Measurements from ENCODE around the gene ASB6.
"Not testable (repeated sequence)": the region's sequence is repeated elsewhere in the genome, so short reads cannot be mapped to it uniquely, and the experiment has no call there.

Gene ASB6

DNA sequence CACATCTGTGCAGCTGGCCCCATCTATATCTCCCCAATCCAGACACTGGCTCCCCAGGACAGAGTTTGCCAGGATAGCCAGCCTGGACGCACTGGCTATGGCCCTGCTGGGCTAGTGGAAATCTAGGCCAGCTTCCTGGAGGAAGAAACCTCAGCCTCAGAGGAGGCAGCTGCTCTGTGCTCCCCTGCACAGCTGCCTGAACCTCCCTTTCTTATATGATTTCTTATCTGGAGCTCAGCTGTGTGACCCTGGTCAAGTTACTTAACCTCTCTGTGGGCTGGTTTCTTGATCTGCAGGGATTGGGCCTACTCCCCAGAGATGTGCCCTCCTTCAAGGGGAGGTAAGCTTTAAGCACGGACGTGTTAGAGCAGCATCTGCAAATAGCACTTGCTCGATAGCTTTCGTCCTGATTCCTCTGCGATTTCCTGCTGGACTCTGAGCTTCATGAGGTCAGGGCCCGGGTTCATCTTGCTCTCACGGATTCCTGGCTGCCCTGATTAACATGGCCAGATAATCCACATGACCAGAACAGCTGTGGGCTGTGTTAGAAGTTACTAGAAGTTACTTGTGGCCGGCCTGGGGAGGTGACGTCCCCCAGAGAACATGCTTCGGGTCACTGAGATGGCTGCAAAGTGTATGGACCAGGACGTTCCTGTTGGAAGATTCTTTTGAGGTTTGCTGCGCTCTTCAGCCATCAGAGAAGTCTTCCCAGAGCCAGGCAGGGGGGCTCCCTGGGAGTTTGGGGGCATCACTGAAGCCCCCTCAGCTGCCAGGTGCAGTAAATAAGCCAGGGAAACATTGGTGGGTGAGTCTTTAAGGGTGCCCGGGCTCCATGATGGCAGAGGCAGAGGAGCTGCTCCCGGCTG is 35.6 kb downstream of the ASB6 start:
- ATAC-seq, result no peak

DNA sequence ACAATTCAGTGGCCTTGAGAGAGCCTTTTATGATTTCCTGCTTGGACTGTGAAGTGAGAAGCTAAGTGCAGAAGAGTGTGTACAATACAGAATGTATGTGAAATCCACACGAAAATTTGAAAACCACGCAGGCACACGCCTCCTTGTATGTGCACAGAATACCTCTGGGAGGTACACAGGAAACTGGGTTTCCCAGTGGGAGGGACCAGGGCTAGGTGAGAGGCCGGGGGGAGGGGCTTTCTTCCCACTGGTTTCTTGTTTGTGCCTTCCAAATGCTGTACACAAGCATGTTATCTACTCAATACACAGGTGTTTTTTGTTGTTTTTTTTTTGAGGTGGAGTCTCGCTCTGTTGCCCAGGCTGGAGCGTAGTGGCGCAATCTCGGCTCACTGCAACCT is 37.2 kb downstream of the ASB6 start:
- no peak for ATAC-seq

DNA sequence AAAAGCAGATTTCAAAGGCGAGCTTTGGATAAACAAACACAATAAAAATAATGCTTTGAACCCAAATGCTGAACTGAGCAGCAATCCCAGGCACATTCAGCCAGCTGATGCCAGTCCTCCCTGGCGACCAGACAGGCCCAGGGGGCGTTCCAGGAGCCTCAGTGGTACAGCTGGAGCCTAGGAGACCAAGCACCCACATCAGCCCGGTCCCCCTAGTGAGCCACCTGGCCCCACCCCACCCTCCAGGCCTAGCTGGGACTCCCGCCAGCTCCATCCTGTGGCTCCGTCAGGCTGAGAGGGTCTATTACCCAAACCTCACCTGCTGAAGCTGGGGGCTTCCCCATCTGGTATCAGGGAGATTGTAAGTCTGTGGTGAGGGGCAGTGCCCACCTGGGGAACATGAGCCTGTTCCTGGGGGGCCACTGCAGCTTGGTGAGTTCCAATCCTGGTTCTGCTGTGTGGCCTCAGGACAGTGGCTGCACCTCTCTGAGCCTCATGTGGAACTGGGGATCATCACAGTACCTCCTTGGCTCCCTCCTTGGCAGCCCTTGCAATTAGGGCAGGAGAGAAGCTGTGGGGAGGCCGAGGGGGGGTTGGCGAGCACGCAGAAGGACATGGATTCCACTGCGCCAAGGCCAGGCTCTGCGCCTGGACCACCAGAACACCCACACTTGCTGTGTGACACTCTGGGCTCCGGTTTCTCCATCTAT is 37.7 kb downstream of the ASB6 start:
- no peak for ATAC-seq

- ATAC-seq, result peak in 1 of 2 donors; percentile 13
These were observed 39.1 kb downstream of the ASB6 start for GRCh38 chr9:129602598-129603415.

DNA sequence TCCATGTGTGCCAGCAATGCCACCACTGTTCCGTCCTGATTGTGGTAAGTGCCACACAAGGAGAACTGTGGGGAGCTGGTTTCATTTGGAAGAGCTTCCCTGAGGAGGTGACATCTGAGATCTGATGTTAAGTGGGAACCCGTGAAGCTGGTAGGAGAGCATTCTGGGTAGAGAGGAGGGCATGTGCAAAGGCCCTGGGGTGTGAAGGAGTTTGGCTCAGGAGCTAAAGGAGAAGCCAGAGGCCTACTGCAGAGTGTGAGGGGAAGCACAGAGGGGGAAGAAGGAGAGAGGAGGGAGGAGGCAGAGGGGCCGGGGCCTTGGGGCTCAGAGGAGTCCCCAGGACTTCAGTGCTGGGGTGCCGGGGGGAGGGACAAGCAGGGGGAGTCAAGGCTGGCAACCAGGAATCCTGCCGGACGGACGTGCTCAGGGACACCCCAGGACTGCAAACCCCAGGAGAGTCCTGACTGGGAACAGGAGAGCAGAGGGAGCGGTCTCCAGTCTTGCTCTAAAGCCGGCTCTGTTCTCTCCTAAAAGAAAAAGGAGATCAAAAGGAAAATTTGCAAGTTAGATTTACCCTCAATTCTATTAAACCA is 40.8 kb downstream of the ASB6 start:
- ATAC-seq, result no peak

GRCh38 chr9:129598089-129598596 is 43.8 kb downstream of the ASB6 start:
- ATAC-seq, result no peak

DNA sequence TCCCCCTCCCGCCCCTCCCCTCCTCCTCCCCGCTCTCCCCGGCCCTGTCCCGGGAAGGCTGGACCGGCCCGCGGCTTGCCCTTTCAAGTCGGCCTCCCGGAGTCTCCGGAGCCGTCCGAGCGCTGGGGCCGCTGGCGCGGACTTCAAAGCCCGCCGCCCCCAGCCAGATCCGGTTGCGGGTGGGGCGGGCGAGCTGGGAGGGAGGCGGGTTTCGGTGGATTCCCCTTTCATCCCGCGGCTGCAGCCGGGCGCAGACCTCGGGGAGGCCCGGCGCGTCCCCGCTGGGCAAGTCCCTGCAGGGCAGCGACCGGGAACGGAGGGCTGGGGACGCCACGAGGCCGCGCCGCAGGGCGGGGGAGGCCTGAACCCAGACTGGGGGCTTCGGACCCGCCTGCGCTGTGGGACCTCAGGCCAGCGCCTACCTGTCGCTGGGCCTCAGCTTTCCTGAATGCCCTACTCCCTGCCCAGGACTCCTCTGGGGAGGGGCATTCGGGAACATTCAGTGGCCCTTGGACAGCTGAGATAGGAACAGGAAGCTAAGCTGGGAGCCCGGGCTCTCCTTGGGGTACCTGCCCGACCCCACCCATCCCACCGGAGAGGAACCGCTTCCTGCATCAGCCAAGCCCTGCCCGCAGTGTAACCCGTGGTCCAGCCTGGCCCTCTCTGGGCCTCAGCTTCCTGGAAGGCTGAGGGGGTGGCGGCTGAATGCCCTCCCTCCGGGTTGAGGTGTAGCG is 44.4 kb downstream of the ASB6 start:
- peak; percentile 37 to 44 for ATAC-seq

DNA sequence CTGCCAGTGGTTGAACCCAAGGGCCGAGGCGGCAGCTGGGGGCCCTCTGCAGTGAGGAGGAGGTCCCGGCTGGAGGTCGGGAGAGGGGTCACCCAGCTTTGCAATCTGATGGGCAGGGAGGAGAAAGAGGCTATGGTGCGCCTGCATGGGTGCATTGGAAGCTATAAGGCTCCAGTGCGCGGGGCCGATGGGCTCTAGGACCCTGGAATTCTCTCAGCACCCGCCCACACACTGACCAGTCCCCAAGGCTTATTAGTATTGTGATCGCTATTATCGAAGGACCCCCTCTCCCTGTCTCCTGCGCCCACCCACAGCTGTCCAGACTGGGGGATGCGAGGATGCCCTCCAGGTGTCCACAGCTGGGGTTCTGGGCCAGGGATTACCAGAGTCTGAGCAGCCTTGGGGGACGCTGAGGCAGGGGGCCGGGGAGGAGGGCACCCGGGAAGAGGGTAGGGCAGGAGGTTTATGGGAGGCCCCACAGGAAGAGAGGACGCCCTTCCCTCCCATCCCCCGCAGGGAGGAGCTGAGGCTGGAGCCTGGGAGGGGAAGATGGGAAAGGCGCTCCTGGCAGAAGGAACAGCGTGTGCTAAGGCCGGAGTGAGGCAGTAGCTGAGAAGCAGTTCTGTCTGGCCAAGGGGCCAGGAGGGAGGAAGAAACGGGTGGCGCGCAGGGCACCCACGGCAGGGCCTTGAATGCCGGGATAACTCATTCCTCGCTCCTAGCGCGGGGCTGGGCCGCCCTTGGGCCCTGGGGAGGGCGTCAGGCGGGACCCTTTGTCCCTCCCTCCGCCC is 45.2 kb downstream of the ASB6 start:
- ATAC-seq, result peak in 1 of 2 donors; percentile 14

- ATAC-seq, result no peak
These were observed 45.9 kb downstream of the ASB6 start for GRCh38 chr9:129595903-129596540.

GRCh38 chr9:129595311-129595741 is 46.6 kb downstream of the ASB6 start:
- no peak for ATAC-seq

DNA sequence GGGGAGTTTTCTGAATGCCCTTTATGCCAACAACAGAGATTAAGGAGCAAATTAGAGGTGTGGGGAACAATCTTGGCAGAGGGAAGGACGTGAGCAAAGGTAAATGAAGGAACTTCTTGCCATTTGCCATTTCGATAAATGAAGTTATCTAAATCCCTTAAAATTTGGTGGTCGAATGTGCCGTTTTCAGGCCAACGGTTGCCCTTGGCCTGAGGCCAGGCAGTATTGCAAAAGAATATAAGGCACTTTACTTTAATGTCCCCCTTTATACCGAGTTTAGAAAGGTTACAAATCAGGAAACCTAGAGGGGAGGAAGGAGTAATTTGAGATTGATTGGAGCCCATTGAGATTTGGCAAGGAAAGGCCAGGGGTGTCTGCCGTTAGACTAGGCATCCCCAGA is 47.3 kb downstream of the ASB6 start:
- ATAC-seq, result no peak

GRCh38 chr9:129592790-129593189 is 49.2 kb downstream of the ASB6 start:
- ATAC-seq, result not testable (repeated sequence)

DNA sequence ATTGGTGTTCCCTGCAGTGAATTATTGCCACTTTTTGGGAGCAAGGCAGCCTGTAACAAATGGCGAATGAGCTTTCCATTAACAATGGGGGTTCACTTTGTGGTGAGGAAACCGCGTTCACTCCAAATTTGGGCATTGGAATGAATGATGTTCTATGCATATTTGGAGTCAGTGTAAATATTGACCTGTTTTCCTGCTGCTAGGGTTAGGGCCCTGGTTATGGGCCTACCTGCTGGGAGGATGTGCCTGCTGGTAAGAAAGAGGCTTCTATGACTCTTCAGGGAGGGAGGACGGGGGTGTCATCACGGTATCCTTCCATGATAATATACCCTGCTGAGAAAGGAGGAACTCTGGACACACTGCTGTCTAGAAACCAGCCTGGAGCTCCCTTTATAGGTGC is 50.0 kb downstream of the ASB6 start:
- ATAC-seq, result no peak

DNA sequence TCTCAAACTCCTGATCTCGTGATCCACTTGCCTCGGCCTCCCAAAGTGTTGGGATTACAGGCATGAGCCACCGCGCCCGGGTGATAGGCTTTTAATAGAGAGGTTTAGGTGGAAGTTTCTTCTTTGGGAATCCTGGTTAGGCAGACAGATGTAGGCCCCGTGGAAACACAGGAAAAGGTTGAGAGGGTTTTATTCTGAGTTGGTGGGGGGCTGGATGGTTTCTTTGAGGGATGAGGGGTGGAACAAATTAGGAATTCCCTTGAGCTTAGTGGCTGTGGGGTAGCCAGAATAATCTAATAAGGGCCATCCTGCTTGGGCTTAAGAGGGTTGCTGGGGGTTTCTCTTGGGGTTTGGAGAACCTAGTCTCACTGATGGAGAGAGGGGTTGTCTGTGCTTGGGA is 51.5 kb downstream of the ASB6 start:
- ATAC-seq, result no peak

DNA sequence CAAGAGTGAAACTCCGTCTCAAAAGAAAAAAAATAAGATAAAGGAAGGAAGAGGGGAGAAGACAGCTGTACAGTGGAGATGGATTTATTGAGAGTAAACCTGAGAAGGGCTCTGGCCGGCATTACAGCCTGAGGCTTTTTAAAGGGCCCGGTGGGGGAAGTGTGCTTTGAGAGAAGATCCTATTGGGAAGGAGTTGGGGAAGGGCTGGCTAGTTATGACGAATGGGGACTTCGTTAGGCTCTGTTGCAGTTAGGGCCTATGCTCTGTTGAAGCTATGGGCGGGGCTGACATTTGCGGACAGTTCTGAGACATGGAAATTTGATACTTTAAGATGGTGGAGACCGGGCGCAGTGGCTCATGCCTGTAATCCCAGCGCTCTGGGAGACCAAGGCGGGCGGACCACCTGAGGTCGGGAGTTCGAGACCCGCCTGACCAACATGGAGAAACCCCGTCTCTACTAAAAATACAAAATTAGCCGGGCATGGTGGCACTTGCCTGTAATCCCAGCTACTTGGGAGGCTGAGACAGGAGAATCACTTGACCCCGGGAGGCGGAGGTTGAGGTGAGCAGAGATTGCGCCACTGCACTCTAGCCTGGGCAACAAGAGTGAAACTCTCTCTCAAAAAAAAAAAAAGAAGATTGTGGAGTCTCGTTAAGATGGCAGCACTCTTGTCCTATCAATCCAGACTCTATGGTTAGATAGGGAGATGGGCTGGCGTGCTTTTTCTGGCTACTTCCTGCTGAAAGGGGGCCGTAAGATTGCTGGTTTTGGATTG is 54.3 kb downstream of the ASB6 start:
- no peak for ATAC-seq

DNA sequence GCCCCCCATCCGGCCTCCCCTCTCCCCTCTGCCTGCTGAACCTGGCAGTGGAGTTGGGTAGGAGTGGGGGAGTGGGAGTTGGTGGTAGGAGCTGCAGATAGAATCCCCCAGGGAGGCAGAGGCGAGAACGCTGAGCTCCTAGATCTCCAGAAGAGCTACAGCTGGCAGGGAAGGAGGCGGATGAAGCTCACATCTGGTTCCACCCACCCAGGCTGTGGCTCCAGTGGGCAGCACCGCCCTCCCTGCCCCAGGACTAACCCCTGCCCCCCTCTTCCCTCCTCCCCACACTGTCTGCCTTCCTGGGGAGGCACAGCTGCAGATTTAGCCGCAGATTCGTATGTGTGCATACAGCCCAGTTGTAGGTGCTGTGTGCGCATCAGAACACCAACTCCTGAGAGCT is 55.3 kb downstream of the ASB6 start:
- no peak for ATAC-seq

- peak in 1 of 2 donors; percentile 32 for ATAC-seq
These were observed 55.7 kb downstream of the ASB6 start for GRCh38 chr9:129586245-129586644.

- ATAC-seq, result no peak
These were observed 56.6 kb downstream of the ASB6 start for GRCh38 chr9:129585352-129585751.
